Activated CD8-positive, alpha-beta T cell treated with anti-CD3 and anti-CD28 coated beads for 36 hours (primary cell): ENCODE data around the gene MCC. TPM values are rescaled to one million over a fixed set of nuclear protein-coding genes. Genes with fewer than 3 reads are reported as not detected.

Experiments used
- ATAC-seq: fragments of 200-7000 bp; cut with Tn5 transposase; one replicate; pipeline ENCODE4 v1.10.0; 2021; ENCODE audit warnings: mild to moderate bottlenecking, moderate library complexity
- CTCF ChIA-PET: fragments of 350-600 bp; sonication (Branson Sonifier 250); formaldehyde crosslinking; loops from one replicate; lab custom pipeline; 2021; ENCODE audit warnings: antibody characterized with exemption; lab: Charles Lee
- POLR2A ChIA-PET: fragments of 350-600 bp; sonication (Branson Sonifier 250); formaldehyde crosslinking; loops from one replicate; lab custom pipeline; 2021; ENCODE audit warnings: antibody characterized with exemption; lab: Charles Lee
- DNase-seq: peaks from one replicate; pipeline ENCODE4 v3.0.0-alpha.2; 2020
- H3K27ac Mint-ChIP-seq: one replicate; pipeline ENCODE4 v1.8.0; 2021; ENCODE audit warnings: mild to moderate bottlenecking, mixed read lengths
- H3K27me3 Mint-ChIP-seq: one replicate; pipeline ENCODE4 v1.8.0; 2021; ENCODE audit warnings: mixed read lengths
- H3K36me3 Mint-ChIP-seq: one replicate; pipeline ENCODE4 v1.8.0; 2021; ENCODE audit warnings: low read depth, mixed read lengths
- H3K4me1 Mint-ChIP-seq: one replicate; pipeline ENCODE4 v1.8.0; 2021; ENCODE audit warnings: low read depth, mixed read lengths
- H3K4me3 Mint-ChIP-seq: one replicate; pipeline ENCODE4 v1.8.0; 2021; ENCODE audit warnings: mild to moderate bottlenecking, moderate library complexity, mixed read lengths
- H3K9me3 Mint-ChIP-seq: one replicate; pipeline ENCODE4 v1.8.0; 2021; ENCODE audit warnings: mixed read lengths
- CTCF ChIP-seq: fragments of 200-600 bp; IDR thresholded peaks from one replicate; pipeline ENCODE4 v1.8.0; 2022; ENCODE audit warnings: antibody characterized with exemption, mild to moderate bottlenecking
- intact Hi-C: fragments of 100-400 bp; cut with micrococcal nuclease; formaldehyde crosslinking; loops from one replicate; pipeline ENCODE4 v1.10.0; 2022
- total RNA-seq, 2 experiments: library from RNA; stranded (reverse); gene quantifications; one replicate each; pipeline ENCODE4 v1.2.3, GENCODE V29; 2021

Gene MCC
- total RNA-seq, 2 experiments from 2014 or later = 4.9 to 5.4 TPM

DNA sequence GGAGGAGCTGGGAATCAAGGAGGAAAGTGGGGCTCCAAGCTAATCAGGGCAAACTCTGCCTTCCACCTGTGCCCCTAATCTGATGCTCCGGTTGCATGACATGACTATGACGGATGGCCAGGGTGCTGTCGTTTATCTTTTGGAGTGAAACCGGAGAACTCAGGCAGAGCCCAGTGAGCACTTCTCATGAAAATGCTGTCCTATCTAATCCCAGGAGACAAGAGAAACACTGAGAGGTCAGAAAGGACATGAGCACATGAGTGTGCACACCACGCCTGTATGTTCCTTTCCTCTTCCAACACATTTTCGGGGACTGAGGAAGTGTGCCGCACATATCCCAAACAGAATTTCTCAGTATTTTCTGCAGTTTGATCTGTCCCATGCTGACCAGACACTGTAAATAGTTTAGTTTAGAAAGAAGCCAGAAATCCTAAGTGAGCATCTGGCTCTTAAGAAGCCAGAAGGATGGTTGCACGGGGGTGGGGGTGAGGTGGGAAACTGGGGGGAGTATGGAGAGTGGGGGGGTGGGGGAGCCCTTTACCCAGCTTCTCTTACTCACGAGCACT is 270.6 kb downstream of the MCC start:
- ChIA-PET POLR2A (no interaction called here), CTCF (interaction anchor here (0.7 kb wide), 1 partner anchor 11 kb away, joined by 3 read pairs; no protein-coding TSS in a partner anchor)
- Mint-ChIP-seq H3K9me3 (no peaks in the 10 kb centered on the region), H3K27ac (no peak overlapping the region), H3K27me3 (no peaks in the 10 kb centered on the region), H3K4me3 (no peak overlapping the region), H3K4me1 (peaks cover 5% of the 10 kb centered on the region), H3K36me3 (no peaks in the 10 kb centered on the region)
- ATAC-seq (no peak), DNase-seq (no peak)
- intact Hi-C loops = no loop called here
- TF ChIP-seq CTCF = no peak

- ChIA-PET POLR2A (no interaction called here), CTCF (no interaction called here)
- TF ChIP-seq CTCF = no peak
- ATAC-seq (no peak), DNase-seq (no peak)
- Mint-ChIP-seq H3K27me3 (no peaks in the 10 kb centered on the region), H3K9me3 (no peaks in the 10 kb centered on the region), H3K27ac (no peak overlapping the region), H3K36me3 (no peaks in the 10 kb centered on the region), H3K4me1 (peaks cover 5% of the 10 kb centered on the region), H3K4me3 (no peak overlapping the region)
- intact Hi-C loops = no loop called here
Measured at GRCh38 chr5:113216545-113216944, 271.7 kb downstream of the MCC start.

- ChIA-PET CTCF (no interaction called here), POLR2A (no interaction called here)
- H3K9me3 Mint-ChIP-seq = no peaks in the 10 kb centered on the region
- ATAC-seq = no peak
- no peak for DNase-seq
- H3K4me1 Mint-ChIP-seq = peaks cover 5% of the 10 kb centered on the region
- no peak overlapping the region for H3K4me3 Mint-ChIP-seq
- H3K27ac Mint-ChIP-seq = no peak overlapping the region
- intact Hi-C loops = no loop called here
- no peak for TF ChIP-seq CTCF
- no peaks in the 10 kb centered on the region for H3K36me3 Mint-ChIP-seq
- no peaks in the 10 kb centered on the region for H3K27me3 Mint-ChIP-seq
Measured at GRCh38 chr5:113215401-113216060, 272.7 kb downstream of the MCC start.

DNA sequence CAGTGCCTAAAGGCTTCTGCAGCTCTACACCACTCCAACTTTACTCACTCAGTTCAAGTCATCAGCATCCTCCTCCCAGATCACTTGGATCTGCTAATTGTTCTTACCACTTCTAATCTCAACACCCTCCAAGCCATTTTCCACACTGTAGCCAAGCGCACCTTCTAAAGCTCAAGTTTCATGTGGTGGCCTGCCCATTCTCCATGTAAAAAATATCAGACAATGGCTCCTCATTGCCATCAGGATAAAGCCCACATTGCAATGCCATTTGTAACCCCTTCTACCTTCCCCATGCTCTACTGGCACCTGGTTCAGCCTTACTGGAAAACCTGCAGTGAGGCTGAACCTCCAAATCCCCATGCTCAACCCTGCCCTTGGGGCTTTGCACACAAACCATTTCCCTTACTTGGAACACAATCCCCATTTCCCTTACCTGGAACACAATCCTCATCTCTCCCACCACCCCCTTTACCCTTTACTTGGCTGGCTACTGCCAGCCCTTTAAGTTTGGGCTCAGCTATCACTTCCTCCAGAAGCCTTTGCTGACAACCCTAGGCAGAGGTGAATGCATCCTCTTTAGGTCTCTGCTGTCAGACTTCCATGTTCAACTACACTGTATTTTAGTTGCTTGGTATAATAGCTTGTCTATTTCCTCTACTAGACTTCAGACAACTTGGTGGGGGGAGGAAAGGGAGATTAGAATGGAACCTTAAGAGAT is 273.5 kb downstream of the MCC start:
- DNase-seq (no peak), ATAC-seq (no peak)
- Mint-ChIP-seq H3K4me1 (peaks cover 5% of the 10 kb centered on the region), H3K36me3 (no peaks in the 10 kb centered on the region), H3K9me3 (no peaks in the 10 kb centered on the region), H3K4me3 (no peak overlapping the region), H3K27me3 (no peaks in the 10 kb centered on the region), H3K27ac (no peak overlapping the region)
- ChIA-PET CTCF (no interaction called here), POLR2A (no interaction called here)
- TF ChIP-seq CTCF = no peak
- intact Hi-C loops = no loop called here
